GM19238 (cell line): ENCODE measurements around the gene GPRC6A.
"Not testable (repeated sequence)": the region's sequence is repeated elsewhere in the genome, so short reads cannot be mapped to it uniquely, and the experiment has no call there.

Source experiments
- DNase-seq: peaks from one replicate; pipeline ENCODE4 v3.0.0; 2011; ENCODE audit warnings: low spot score; ENCODE audit not compliant: insufficient read length

GPRC6A gene

GRCh38 chr6:116828983-116829382 lies at the start of gene GPRC6A:
TSS of gene GPRC6A (minus strand) at chr6:116829083. CDS start at chr6:116829013, 70 bp downstream.
- DNase-seq = no peak

- DNase-seq = no peak
These were observed 48.9 kb upstream of the GPRC6A start for GRCh38 chr6:116877743-116878142.

GRCh38 chr6:116876635-116877611 lies 48.0 kb upstream of the GPRC6A start, which contains the start of gene RFX6:
TSS of gene RFX6 (plus strand) at chr6:116877242. CDS start at chr6:116877276, 34 bp downstream.
- DNase-seq = no peak

GRCh38 chr6:116876107-116876506 lies 47.2 kb upstream of the GPRC6A start:
- no peak for DNase-seq

GRCh38 chr6:116872771-116873170 lies 43.9 kb upstream of the GPRC6A start:
- no peak for DNase-seq

GRCh38 chr6:116866281-116866871 lies 37.5 kb upstream of the GPRC6A start:
- DNase-seq = no peak

GRCh38 chr6:116859264-116859663 lies 30.4 kb upstream of the GPRC6A start:
- DNase-seq = no peak

- no peak for DNase-seq
These were observed 29.2 kb upstream of the GPRC6A start for GRCh38 chr6:116858060-116858459.

- no peak for DNase-seq
These were observed 18.3 kb upstream of the GPRC6A start for GRCh38 chr6:116847227-116847626.

- DNase-seq = no peak
These were observed 13.6 kb upstream of the GPRC6A start for GRCh38 chr6:116842459-116842858.

GRCh38 chr6:116840091-116840490 lies 11.2 kb upstream of the GPRC6A start:
- no peak for DNase-seq

- DNase-seq = no peak
These were observed 7.9 kb upstream of the GPRC6A start for GRCh38 chr6:116836606-116837342.

- DNase-seq = not testable (repeated sequence)
These were observed 5.6 kb upstream of the GPRC6A start for GRCh38 chr6:116834526-116834925.

- DNase-seq = no peak
These were observed 1.2 kb downstream of the GPRC6A start for GRCh38 chr6:116827561-116828240.

- DNase-seq = not testable (repeated sequence)
These were observed 12.5 kb downstream of the GPRC6A start for GRCh38 chr6:116816336-116816735.

GRCh38 chr6:116812051-116812650 lies 16.7 kb downstream of the GPRC6A start:
- no peak for DNase-seq

GRCh38 chr6:116801971-116802370 lies 26.9 kb downstream of the GPRC6A start:
- DNase-seq = no peak

- DNase-seq = no peak
These were observed 28.9 kb downstream of the GPRC6A start for GRCh38 chr6:116799945-116800344.

- no peak for DNase-seq
These were observed 31.3 kb downstream of the GPRC6A start for GRCh38 chr6:116797585-116797984.

- DNase-seq = no peak
These were observed 35.7 kb downstream of the GPRC6A start for GRCh38 chr6:116793224-116793623.

GRCh38 chr6:116783852-116784251 lies 45.0 kb downstream of the GPRC6A start:
- no peak for DNase-seq
